Stimulated activated CD4-positive, alpha-beta T cell treated with anti-CD3 and anti-CD28 coated beads, Interleukin-15, amount 100 ng/mL, for 1 hour (primary cell): ENCODE data around the gene TTC34.

Experiments used
- DNase-seq, 2 donors: peaks; one replicate each; pipeline ENCODE4 v3.0.0-alpha.2; 2020; ENCODE audit warnings: low read depth in 1 of 2, low spot score in 1 of 2

TTC34 gene

DNA sequence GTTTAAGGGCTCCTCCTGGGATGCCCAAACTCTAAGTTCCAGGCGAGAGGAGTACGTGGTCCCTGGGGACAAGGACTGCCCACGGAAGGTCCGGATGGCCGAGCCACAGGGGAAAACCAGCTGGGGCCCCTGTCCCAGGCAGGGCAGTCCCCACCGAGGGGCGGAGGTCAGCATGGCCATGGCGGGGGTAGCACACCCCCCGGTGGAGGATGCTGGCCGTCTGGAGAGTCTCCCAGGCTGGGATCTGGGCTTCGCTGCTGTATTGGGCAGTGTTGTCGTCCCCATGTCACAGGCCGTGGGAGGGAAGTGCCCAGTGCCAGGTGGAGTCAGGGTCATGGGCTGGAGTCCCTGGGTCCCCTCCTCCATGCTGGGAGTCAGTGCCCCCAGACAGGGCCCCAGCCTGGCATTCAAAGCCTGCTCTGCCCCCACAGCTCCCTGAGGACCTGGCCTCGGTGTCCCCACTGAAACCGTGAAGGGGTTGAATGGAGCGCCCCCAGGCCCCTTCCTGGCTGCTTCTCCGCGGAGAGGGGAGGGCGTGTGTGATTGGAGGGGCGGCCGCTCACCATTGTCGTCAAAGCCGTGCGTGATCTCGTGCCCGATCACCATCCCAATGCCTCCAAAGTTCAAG is 208.1 kb downstream of the TTC34 start:
- DNase-seq, result no peak

DNA sequence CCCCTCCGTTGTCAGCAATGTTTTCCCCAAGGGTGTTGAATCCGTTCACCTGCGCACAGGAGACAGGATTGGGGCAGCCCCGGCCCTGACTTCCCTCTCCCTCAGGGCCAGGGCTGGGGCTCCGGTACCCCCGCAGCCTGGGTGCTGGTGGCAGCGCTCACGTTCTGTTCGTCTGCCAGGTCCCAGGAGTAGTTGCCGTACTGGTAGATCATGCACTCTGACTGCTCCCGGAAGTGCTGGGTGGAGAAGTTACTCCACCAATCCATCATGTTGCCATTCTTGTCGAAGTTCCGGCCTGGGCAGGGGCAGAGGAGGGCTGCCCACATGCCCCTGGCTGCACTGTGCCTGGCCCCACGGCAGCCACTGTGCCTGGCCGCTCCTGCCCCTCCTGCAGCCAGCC is 208.8 kb downstream of the TTC34 start:
- no peak for DNase-seq

DNA sequence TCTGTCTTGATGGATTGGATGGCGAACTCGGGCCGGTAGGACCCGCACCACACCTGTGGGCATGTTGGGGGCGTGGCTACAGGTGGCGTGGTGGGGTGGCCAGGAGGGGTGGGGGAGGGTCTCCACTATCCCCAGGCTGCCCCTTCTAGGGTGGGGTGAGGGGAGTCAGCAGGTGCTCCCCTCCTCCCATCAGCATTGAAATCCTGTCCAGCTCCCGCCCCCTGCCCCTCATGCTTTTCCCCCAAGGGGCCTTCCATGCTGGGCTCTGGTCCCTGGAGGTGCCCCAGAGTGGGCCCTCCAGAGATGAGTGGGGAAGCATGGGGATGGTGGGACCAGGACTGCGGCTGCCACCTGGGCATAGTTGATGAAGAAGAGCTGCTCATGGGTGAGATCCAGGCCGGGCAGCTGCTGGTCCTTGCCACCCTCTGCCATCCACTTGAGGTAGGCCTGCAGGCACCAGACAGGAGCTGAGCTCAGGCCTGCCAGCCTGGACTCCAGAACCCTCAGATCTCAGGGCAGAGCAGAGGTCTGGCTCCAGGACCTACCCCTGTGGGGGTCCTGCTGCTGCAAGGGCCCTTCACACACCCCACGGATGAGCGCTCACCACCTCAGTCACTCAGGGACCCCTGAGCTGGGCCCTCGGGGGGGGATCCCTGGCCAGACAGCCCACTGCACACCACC is 209.8 kb downstream of the TTC34 start:
- no peak for DNase-seq

DNA sequence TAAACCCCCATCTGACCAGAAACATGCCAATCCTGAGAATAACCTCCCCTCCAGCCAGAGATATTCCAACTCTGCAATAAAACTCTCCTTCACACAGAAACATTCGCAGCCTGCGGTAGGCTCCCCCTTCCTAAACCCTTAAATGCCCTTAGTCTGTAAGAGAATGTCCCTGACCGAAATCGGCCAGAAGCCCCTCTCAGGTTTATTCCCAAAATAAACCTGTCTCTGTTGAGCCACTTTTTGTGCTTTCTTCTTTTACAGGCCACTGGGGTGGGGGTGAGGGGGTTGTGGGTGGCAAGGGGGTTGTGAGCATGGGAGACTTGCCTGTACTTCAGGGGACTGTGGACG is 210.3 kb downstream of the TTC34 start:
- DNase-seq, result no peak

DNA sequence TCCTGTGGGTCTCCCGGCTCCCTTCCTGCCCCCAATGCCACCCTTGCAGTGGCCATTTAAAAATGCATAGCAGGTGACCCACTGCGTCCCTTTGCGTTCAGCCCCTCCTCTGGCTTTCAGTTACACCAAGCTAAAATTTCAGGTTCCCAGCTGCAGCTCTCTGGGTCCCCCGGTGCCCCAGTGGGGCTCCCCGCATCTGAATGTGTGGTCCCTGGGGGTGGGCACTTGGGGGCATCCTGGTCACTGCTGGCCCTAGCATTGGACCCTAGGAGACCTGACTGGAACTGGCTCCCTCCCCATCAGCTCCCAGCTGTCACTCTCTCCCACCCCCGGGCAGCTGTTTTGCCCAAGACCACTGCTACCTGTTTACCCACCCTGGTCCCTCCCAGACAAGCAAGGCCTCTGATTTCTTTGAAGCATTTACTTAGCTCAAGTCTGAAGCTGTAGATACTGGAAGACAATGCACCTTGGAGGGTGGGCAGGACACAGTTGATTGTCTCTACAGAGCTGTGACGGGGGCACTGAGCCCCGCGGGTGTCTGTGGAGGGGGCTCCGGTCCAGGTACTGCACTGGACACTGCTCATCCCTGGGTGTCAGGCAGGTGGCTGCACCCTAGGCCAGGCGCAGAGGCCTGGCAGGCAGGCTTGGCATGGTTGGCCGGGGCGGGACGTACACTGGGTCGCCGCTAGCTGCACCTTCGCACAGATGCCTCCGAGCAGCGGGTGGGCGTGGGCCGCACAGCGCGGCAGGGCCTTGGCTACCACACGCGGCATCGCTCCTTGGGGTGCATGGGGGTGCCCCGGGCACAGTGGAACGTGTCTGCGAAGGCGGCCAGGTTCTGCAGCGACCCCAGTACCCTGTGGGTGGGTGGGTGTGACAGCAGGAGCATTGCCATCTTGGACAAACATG is 211.0 kb downstream of the TTC34 start:
- no peak for DNase-seq

DNA sequence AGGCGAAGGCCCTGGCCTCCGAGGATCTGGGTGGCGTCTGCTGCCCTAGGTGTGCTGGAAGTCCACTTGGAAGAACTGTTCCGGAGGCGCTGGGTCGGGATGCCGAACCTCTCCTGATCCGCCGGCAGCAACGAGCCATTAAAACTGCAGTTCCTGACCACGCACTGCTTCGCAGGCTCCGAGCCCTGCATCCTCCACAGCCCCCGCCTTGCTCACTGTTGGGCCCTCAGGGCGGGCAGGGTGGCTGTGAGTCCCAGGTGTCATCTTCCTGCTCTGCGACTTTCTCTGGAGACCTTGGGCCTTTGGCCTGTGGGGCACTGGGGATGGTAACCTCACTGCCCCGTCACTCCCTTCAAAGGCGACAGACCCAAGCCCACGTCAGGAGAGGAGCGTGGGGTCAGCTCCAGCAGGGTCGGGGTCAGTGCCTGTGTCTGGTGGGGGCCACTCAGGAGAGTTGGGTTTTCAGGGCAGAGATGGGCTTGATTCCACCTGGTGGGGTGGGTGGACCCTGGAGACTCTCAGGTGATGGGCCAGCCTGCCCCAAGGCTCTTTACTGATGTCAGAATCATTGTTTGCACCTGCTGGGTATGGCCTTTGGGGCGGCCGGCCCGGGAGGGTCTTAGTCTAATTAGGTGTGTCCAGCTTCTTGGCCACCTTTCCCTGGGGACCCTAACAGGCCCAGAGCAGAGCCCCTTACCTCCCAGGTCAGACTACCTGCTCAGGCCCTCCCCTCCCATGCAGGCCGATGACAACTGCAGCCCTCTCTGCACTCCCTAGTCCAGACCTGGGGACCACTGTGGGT is 211.9 kb downstream of the TTC34 start:
- no peak for DNase-seq

DNA sequence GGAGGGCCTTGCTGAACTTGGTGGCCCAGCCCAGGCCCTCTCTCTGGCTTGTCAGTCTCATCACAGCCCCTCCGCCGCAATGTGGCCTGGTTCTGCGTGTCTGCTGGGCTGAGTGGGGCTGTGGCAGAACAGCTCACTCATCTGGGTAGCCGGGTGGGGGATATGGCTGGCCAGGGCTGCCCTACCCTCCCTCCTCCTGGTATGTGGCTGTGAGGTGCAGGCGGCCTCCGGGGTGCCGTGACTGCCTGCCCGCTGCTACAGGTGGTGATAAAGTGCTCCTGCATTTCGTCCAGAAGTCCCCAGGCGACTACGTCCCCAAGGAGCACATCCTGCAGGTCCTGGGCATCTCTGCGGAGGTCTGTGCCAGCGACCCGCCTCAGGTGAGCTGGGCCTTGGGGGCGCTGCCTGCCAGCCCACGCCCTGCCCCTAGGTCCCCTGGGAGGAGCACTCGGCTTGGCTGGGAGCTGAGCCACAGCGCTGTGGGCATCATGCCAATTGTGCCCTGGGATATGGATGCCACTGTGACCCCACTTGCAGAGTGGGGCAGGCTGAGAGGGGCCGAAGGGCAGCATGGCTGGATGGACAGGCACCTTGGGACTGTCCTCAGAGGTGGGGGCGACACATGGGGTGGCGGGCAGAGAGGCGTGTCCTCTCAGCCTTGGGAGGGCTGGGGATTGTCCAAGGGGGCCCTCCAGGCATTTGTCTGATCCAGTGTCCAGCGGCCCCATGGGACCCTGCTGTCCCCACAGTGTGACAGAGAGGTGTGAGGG is 212.6 kb downstream of the TTC34 start:
- DNase-seq, result no peak

DNA sequence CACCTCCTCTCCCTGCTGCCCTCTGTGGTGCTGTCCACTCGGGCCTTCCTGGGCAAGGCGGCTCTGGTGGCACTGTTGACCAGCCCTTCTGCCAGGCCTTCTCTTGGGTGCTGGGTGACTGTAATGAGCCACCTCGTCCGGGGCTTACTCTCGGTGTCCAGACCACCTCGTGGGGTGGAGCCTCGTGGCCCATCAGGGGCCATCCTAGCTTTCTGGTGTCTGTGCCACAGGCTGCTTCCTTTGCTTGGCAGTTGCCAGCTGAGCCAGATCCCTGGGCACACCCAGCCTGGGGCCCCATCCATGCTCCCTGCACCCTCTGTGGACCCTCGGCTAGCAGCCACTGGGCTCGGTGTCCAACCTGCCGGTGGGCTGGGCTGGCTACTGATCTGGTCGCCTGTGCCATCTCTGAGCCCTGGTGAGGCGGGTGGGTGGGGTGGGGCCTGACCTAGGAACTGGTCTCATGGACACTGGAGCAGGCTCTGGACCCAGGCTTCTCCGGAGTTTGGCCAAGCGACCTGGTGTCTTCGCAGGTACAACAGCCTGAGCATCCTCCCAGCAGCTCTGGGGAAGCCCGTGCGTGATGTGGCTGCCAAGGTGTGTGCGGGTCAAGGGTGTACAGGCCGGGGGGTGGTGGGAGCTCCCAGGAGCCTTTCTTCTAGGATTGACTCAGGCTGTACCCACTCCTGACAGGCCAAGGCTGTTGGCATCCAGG is 213.5 kb downstream of the TTC34 start:
- DNase-seq, result no peak

DNA sequence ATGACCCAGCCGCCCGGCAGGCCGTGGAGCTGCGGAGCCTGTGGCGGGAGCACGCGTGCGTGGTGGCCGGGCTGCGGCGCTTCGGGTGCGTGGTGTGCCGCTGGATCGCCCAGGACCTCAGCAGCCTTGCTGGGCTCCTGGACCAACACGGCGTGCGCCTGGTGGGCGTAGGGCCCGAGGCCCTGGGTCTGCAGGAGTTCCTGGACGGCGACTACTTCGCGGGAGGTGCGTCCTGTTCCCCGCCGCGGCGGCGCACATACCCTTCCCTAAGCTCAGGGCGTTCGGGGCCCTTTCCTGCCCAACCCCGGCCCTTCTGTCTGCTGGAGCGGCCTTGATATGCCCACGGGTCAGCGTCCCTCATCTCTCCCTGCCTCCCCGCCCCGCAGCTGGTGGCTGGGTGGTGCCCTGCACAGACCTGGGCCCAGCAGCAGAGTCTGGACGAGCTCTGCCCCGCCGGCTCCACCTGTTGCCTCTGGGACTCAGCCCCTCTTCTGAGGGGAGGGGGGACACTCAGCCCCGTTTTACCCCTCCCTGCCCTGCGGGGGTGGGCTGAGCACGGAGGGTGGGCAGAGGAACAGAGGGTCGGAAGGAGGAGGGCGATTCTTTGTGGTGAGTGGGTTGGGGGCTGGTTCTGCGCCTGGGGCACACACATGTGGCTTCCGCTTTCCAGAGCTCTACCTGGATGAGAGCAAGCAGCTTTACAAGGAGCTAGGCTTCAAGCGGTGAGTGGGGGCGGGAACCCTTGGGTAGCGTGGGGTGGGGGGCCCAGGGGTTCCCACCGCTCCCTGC is 214.2 kb downstream of the TTC34 start:
- DNase-seq, result no peak

DNA sequence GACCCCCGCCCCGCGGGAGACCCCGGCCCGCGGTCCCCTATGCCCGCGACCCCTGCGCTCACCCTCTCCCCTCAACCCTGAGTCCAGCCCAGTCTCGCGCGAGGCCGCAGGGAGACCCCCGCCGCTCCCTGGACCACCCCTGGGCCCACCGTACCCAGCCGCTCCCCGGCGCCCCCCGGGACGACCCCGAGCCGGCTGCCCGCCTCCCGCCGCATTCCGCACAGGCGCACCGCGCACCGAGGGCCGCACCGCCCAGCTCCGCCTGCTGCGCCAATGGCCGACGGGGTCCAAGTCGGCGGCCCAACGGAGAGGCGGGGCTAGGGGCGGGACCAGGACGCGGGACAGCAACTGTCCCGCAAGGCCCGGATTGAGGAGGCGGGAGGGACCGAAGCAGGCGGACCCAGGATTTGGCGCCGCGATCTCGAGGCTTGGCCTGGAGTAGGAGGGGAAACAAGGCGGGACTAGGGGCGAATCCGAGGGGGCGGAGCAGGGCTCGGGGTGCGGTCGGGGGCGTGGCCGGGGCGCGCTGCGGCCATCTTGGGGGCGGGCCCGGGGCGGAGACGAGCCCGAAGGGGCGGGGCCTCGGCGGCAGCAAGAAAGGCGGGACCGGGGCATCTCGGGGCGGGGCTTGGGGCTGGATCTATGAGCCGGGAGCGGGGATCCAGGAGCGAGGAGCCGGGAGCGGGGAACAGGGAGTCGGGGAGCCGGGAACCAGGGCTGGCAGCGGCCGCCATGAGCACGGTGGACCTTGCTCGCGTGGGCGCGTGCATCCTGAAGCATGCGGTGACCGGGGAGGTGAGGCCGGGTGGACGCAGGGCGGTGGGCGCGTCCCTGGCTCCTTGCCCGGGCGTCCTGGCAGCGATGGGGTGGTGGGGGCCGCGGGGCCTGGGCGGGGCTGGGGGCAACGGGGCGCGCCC is 215.1 kb downstream of the TTC34 start, which contains the start of gene PRXL2B:
TSS of gene PRXL2B (plus strand) at position 624 of the 917 bp plus-strand sequence. CDS start at position 733, 109 bp downstream.
- peak; percentile 97 to 98 for DNase-seq
